ENCODE results near the gene PALB2.

GRCh38 chr16:23590181-23590580 is 50.9 kb downstream of the PALB2 start:
- TF ChIP-seq RAD21 (IDR thresholded peaks at IDR 0.05 in 1 of 2, conservative IDR thresholded peaks at IDR 0.05 in 1 of 2; ENCODE audit: low read depth in 2 of 2, low read length in 2 of 2) (no peak), CTCF (IDR thresholded peaks at IDR 0.05; ENCODE audit: control extremely low read depth in 1 of 3, insufficient read depth in 1 of 3, low read depth in 1 of 3, low read length in 3 of 3) (no peak), RBBP5 (IDR thresholded peaks at IDR 0.05; ENCODE audit: borderline replicate concordance, low read depth, low read length) (no peak), CBX5 (IDR thresholded peaks at IDR 0.05; ENCODE audit: low read depth, low read length) (no peak)

All from H1 (cell line).